ENCODE measurements around the gene IFT88.

Gene IFT88

GRCh38 chr13:20579191-20579590 is 12.2 kb downstream of the IFT88 start:
- H3K27ac Mint-ChIP-seq, result no peak overlapping the region

GRCh38 chr13:20580257-20580656 is 13.3 kb downstream of the IFT88 start:
- Mint-ChIP-seq H3K9me3 (peaks cover 20% of the 10 kb centered on the region), H3K4me3 (no peak overlapping the region), H3K27ac (no peak overlapping the region), H3K27me3 (no peaks in the 10 kb centered on the region), H3K4me1 (ENCODE audit: low read depth) (peaks cover 20% of the 10 kb centered on the region), H3K36me3 (ENCODE audit: low read depth) (peaks cover 55% of the 10 kb centered on the region)
- intact Hi-C loops (cut with micrococcal nuclease), result no loop called here

More at GRCh38 chr13:20579191-20579590, 12.2 kb downstream of the IFT88 start:
- Mint-ChIP-seq H3K4me3 (no peak overlapping the region), H3K27me3 (no peaks in the 10 kb centered on the region), H3K9me3 (peaks cover 14% of the 10 kb centered on the region), H3K36me3 (ENCODE audit: low read depth) (peaks cover 51% of the 10 kb centered on the region), H3K4me1 (ENCODE audit: low read depth) (peaks cover 21% of the 10 kb centered on the region)
- intact Hi-C loops (cut with micrococcal nuclease), result no loop called here

GRCh38 chr13:20582026-20582425 is 15.1 kb downstream of the IFT88 start:
- Mint-ChIP-seq H3K9me3 (peaks cover 18% of the 10 kb centered on the region), H3K4me1 (ENCODE audit: low read depth) (peaks cover 8% of the 10 kb centered on the region), H3K27me3 (no peaks in the 10 kb centered on the region), H3K27ac (peak overlapping the region; percentile 40), H3K36me3 (ENCODE audit: low read depth) (peaks cover 43% of the 10 kb centered on the region), H3K4me3 (no peak overlapping the region)
- intact Hi-C loops (cut with micrococcal nuclease), result no loop called here

- H3K27me3 Mint-ChIP-seq, result no peaks in the 10 kb centered on the region
- intact Hi-C loops (cut with micrococcal nuclease), result no loop called here
- H3K4me1 Mint-ChIP-seq (ENCODE audit: low read depth), result peaks cover 8% of the 10 kb centered on the region
- peaks cover 26% of the 10 kb centered on the region for H3K36me3 Mint-ChIP-seq (ENCODE audit: low read depth)
- peaks cover 18% of the 10 kb centered on the region for H3K9me3 Mint-ChIP-seq
- no peak overlapping the region for H3K4me3 Mint-ChIP-seq
- H3K27ac Mint-ChIP-seq, result no peak overlapping the region
Observed at GRCh38 chr13:20583803-20584293, 16.9 kb downstream of the IFT88 start.

GRCh38 chr13:20585371-20585770 is 18.4 kb downstream of the IFT88 start:
- Mint-ChIP-seq H3K27me3 (no peaks in the 10 kb centered on the region), H3K4me1 (ENCODE audit: low read depth) (peaks cover 8% of the 10 kb centered on the region), H3K27ac (no peak overlapping the region), H3K9me3 (peaks cover 18% of the 10 kb centered on the region), H3K4me3 (no peak overlapping the region), H3K36me3 (ENCODE audit: low read depth) (peaks cover 22% of the 10 kb centered on the region)
- intact Hi-C loops (cut with micrococcal nuclease), result no loop called here

GRCh38 chr13:20588529-20589110 is 21.7 kb downstream of the IFT88 start:
- Mint-ChIP-seq H3K4me3 (no peak overlapping the region), H3K27ac (no peak overlapping the region), H3K9me3 (peaks cover 15% of the 10 kb centered on the region), H3K36me3 (ENCODE audit: low read depth) (peaks cover 21% of the 10 kb centered on the region), H3K4me1 (ENCODE audit: low read depth) (no peaks in the 10 kb centered on the region), H3K27me3 (no peaks in the 10 kb centered on the region)
- intact Hi-C loops (cut with micrococcal nuclease), result no loop called here

- H3K27me3 Mint-ChIP-seq, result no peaks in the 10 kb centered on the region
- H3K4me1 Mint-ChIP-seq (ENCODE audit: low read depth), result no peaks in the 10 kb centered on the region
- H3K4me3 Mint-ChIP-seq, result no peak overlapping the region
- H3K36me3 Mint-ChIP-seq (ENCODE audit: low read depth), result peaks cover 4% of the 10 kb centered on the region
- no peaks in the 10 kb centered on the region for H3K9me3 Mint-ChIP-seq
- intact Hi-C loops (cut with micrococcal nuclease), result no loop called here
- no peak overlapping the region for H3K27ac Mint-ChIP-seq
Observed at GRCh38 chr13:20590561-20590960, 23.6 kb downstream of the IFT88 start.

GRCh38 chr13:20592606-20593005 is 25.6 kb downstream of the IFT88 start:
- H3K4me1 Mint-ChIP-seq (ENCODE audit: low read depth), result no peaks in the 10 kb centered on the region
- no peak overlapping the region for H3K27ac Mint-ChIP-seq
- peaks cover 10% of the 10 kb centered on the region for H3K36me3 Mint-ChIP-seq (ENCODE audit: low read depth)
- H3K27me3 Mint-ChIP-seq, result no peaks in the 10 kb centered on the region
- no peaks in the 10 kb centered on the region for H3K9me3 Mint-ChIP-seq
- no peak overlapping the region for H3K4me3 Mint-ChIP-seq
- intact Hi-C loops (cut with micrococcal nuclease), result no loop called here

GRCh38 chr13:20594280-20594679 is 27.3 kb downstream of the IFT88 start:
- Mint-ChIP-seq H3K36me3 (ENCODE audit: low read depth) (peaks cover 10% of the 10 kb centered on the region), H3K4me1 (ENCODE audit: low read depth) (no peaks in the 10 kb centered on the region), H3K27ac (no peak overlapping the region), H3K4me3 (no peak overlapping the region), H3K27me3 (no peaks in the 10 kb centered on the region), H3K9me3 (no peaks in the 10 kb centered on the region)
- intact Hi-C loops (cut with micrococcal nuclease), result no loop called here

GRCh38 chr13:20607015-20607414 is 40.1 kb downstream of the IFT88 start:
- Mint-ChIP-seq H3K36me3 (ENCODE audit: low read depth) (peaks cover 18% of the 10 kb centered on the region), H3K4me1 (ENCODE audit: low read depth) (peaks cover 4% of the 10 kb centered on the region), H3K9me3 (no peaks in the 10 kb centered on the region)

GRCh38 chr13:20608438-20609020 is 41.6 kb downstream of the IFT88 start:
- Mint-ChIP-seq H3K36me3 (ENCODE audit: low read depth) (peaks cover 18% of the 10 kb centered on the region), H3K4me3 (no peak overlapping the region), H3K4me1 (ENCODE audit: low read depth) (peaks cover 4% of the 10 kb centered on the region), H3K9me3 (no peaks in the 10 kb centered on the region), H3K27ac (no peak overlapping the region), H3K27me3 (no peaks in the 10 kb centered on the region)
- intact Hi-C loops (cut with micrococcal nuclease), result no loop called here

More at GRCh38 chr13:20607015-20607414, 40.1 kb downstream of the IFT88 start:
- no peaks in the 10 kb centered on the region for H3K27me3 Mint-ChIP-seq
- H3K27ac Mint-ChIP-seq, result no peak overlapping the region
- H3K4me3 Mint-ChIP-seq, result no peak overlapping the region
- intact Hi-C loops (cut with micrococcal nuclease), result no loop called here

GRCh38 chr13:20609145-20609544 is 42.2 kb downstream of the IFT88 start:
- peaks cover 4% of the 10 kb centered on the region for H3K4me1 Mint-ChIP-seq (ENCODE audit: low read depth)
- H3K27ac Mint-ChIP-seq, result no peak overlapping the region
- no peak overlapping the region for H3K4me3 Mint-ChIP-seq
- H3K36me3 Mint-ChIP-seq (ENCODE audit: low read depth), result peaks cover 18% of the 10 kb centered on the region
- intact Hi-C loops (cut with micrococcal nuclease), result no loop called here
- H3K27me3 Mint-ChIP-seq, result no peaks in the 10 kb centered on the region
- H3K9me3 Mint-ChIP-seq, result no peaks in the 10 kb centered on the region

- H3K4me1 Mint-ChIP-seq (ENCODE audit: low read depth), result peaks cover 4% of the 10 kb centered on the region
- no peaks in the 10 kb centered on the region for H3K27me3 Mint-ChIP-seq
- intact Hi-C loops (cut with micrococcal nuclease), result no loop called here
- H3K9me3 Mint-ChIP-seq, result no peaks in the 10 kb centered on the region
- H3K27ac Mint-ChIP-seq, result no peak overlapping the region
- H3K4me3 Mint-ChIP-seq, result no peak overlapping the region
- peaks cover 18% of the 10 kb centered on the region for H3K36me3 Mint-ChIP-seq (ENCODE audit: low read depth)
Observed at GRCh38 chr13:20610006-20610405, 43.0 kb downstream of the IFT88 start.

GRCh38 chr13:20616059-20616797 is 49.3 kb downstream of the IFT88 start:
- H3K4me3 Mint-ChIP-seq, result no peak overlapping the region
- H3K27me3 Mint-ChIP-seq, result no peaks in the 10 kb centered on the region
- no peaks in the 10 kb centered on the region for H3K4me1 Mint-ChIP-seq (ENCODE audit: low read depth)
- H3K9me3 Mint-ChIP-seq, result no peaks in the 10 kb centered on the region
- intact Hi-C loops (cut with micrococcal nuclease), result no loop called here
- H3K36me3 Mint-ChIP-seq (ENCODE audit: low read depth), result no peaks in the 10 kb centered on the region
- no peak overlapping the region for H3K27ac Mint-ChIP-seq

All from dendritic cell treated with granulocyte-macrophage colony-stimulating factor and Interleukin-4, amounts not matched to agents 40 ng/mL and 50 ng/mL, for 4 days (primary cell).